Hematopoietic multipotent progenitor cell treated with erythropoietin and hydrocortisone succinate and interleukin-3 and kit ligand, for 17 days (in vitro differentiated cells): Measurements from ENCODE around the gene C16orf96.

Experiments
- DNase-seq: peaks from one replicate; pipeline ENCODE4 v3.0.0-alpha.2; 2015; ENCODE audit warnings: low spot score

Gene C16orf96

DNA sequence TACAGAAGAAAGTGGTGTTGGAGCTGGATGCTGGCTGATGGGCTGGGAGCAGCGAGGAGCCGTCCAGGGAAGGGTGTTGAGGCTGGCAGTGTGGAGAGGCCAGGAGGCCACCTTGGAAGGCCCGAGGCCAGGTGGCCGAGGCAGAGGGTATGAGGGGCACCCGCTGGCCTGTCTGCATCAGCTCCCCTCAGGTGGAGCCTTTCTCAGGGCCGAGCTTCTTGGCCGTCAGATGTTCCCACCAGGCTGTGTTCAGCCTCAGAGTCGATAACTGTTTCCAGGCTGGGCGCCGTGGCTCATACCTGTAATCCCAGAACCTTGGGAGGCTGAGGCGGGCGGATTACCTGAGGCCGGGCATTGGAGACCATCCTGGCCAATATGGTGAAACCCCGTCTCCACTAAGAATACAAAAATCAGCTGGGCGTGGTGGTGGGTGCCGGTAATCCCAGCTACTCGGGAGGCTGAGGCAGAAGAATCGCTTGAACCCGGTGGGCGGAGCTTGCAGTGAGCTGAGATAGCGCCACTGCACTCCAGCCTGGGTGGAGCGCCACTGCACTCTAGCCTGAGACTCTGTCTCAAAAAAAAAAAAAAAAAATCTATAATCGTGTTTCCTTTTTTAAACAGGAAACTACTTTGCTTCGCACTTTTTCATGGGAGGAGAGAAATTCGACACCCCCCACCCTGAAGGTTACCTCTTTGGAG is 93.8 kb downstream of the C16orf96 start:
- DNase-seq = no peak
